Memory B cell (primary cell): Measurements from ENCODE around the gene RELN.
A peak's percentile ranks its signal among the peaks of the same experiment; 100 is the strongest.

Experiments used
- ATAC-seq: fragments of 150-1000 bp; cut with Tn5 transposase; 2 replicates; pipeline ENCODE4 v1.10.0; 2021; ENCODE audit warnings: low read depth, mild to moderate bottlenecking, moderate library complexity
- DNase-seq, 2 donors: peaks; one replicate each; pipeline ENCODE4 v3.0.0; 2022; ENCODE audit warnings: low spot score in 2 of 2
- H3K27ac Mint-ChIP-seq: one replicate; pipeline ENCODE4 v1.8.0; 2022; ENCODE audit warnings: mild to moderate bottlenecking, moderate library complexity, mixed read lengths
- H3K27me3 Mint-ChIP-seq: one replicate; pipeline ENCODE4 v1.8.0; 2022; ENCODE audit warnings: mixed read lengths
- H3K36me3 Mint-ChIP-seq: one replicate; pipeline ENCODE4 v1.8.0; 2022; ENCODE audit warnings: mild to moderate bottlenecking, mixed read lengths
- H3K4me1 Mint-ChIP-seq: one replicate; pipeline ENCODE4 v1.8.0; 2022; ENCODE audit warnings: mixed read lengths
- H3K4me3 Mint-ChIP-seq: one replicate; pipeline ENCODE4 v1.8.0; 2022; ENCODE audit warnings: mild to moderate bottlenecking, moderate library complexity, mixed read lengths
- H3K9me3 Mint-ChIP-seq: one replicate; pipeline ENCODE4 v1.8.0; 2022; ENCODE audit warnings: mixed read lengths

The RELN gene

GRCh38 chr7:103593691-103594090 lies 395.8 kb downstream of the RELN start:
- no peak for DNase-seq
- no peak for ATAC-seq
- H3K27me3 Mint-ChIP-seq, result peaks cover 4% of the 10 kb centered on the region
- H3K4me3 Mint-ChIP-seq, result no peak overlapping the region
- peaks cover 3% of the 10 kb centered on the region for H3K36me3 Mint-ChIP-seq
- H3K4me1 Mint-ChIP-seq, result no peaks in the 10 kb centered on the region
- peaks cover 3% of the 10 kb centered on the region for H3K9me3 Mint-ChIP-seq
- no peak overlapping the region for H3K27ac Mint-ChIP-seq

DNA sequence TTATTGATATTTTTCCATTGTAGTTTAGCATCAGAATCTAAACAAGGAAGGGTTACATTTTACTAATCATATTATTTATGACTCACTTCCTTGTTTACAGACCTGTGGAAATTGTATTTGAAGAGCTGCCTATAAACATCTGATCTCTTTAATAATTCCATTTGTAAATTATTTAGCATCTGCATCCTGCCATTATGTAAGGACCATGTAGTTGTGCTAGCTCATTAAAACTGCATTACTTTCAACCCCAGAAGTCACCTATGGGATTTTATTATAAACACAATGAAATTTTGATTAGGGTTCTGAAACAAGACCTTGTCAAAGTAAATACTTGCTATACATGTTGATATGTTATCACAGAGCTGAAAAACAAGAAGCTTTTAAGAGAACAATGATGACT lies 396.6 kb downstream of the RELN start:
- Mint-ChIP-seq H3K36me3 (peaks cover 3% of the 10 kb centered on the region), H3K9me3 (peaks cover 3% of the 10 kb centered on the region), H3K4me1 (no peaks in the 10 kb centered on the region), H3K4me3 (no peak overlapping the region), H3K27me3 (peaks cover 4% of the 10 kb centered on the region), H3K27ac (no peak overlapping the region)
- ATAC-seq (no peak), DNase-seq (no peak)

- ATAC-seq (no peak), DNase-seq (no peak)
- no peak overlapping the region for H3K4me3 Mint-ChIP-seq
- peaks cover 4% of the 10 kb centered on the region for H3K27me3 Mint-ChIP-seq
- peaks cover 3% of the 10 kb centered on the region for H3K36me3 Mint-ChIP-seq
- H3K27ac Mint-ChIP-seq, result no peak overlapping the region
- H3K4me1 Mint-ChIP-seq, result no peaks in the 10 kb centered on the region
- peaks cover 3% of the 10 kb centered on the region for H3K9me3 Mint-ChIP-seq
These were observed 397.3 kb downstream of the RELN start for GRCh38 chr7:103592187-103592586.

DNA sequence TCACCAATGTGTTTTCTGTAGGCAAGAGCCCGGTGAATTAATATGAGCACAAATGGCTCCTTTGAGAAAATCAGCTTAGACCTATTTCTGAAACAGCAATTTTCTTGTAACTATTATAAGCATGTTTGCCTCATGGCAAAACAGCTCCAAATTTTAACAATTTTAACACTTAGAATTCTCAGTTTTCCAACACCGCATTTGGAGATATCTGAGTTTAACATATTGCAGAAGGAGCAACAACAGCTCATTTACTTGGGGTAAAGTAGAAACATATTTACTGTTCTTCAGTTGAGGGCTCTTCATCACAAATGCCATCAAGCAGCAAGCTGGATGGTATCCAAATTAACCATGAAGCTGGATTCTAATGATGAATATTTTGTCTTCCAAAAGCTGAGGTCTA lies 409.4 kb downstream of the RELN start:
- ATAC-seq (no peak), DNase-seq (no peak)
- Mint-ChIP-seq H3K9me3 (peaks cover 2% of the 10 kb centered on the region), H3K4me1 (no peaks in the 10 kb centered on the region), H3K27me3 (peaks cover 16% of the 10 kb centered on the region), H3K4me3 (no peak overlapping the region), H3K36me3 (no peaks in the 10 kb centered on the region), H3K27ac (no peak overlapping the region)

DNA sequence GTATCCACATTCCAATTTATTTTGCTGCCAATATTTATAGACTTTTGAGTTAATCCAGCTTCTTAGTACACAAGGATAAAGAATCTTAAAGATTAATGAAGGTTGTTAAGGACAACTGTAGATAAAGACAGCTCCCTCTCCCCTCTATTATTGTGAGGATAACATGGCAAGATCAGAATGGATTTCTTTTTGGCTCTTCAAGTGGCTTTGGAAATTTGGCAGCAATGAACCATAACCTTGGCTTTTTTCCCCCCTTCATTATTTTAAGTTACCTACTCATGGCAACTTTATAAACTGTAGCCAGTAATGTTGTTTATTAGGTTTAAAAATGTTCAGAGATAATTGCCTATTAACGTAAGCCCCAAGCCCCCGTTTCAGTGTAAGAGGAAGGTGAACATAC lies 412.4 kb downstream of the RELN start:
- no peaks in the 10 kb centered on the region for H3K9me3 Mint-ChIP-seq
- no peaks in the 10 kb centered on the region for H3K4me1 Mint-ChIP-seq
- DNase-seq (no peak), ATAC-seq (no peak)
- no peak overlapping the region for H3K4me3 Mint-ChIP-seq
- no peak overlapping the region for H3K27ac Mint-ChIP-seq
- H3K36me3 Mint-ChIP-seq, result no peaks in the 10 kb centered on the region
- peaks cover 14% of the 10 kb centered on the region for H3K27me3 Mint-ChIP-seq

DNA sequence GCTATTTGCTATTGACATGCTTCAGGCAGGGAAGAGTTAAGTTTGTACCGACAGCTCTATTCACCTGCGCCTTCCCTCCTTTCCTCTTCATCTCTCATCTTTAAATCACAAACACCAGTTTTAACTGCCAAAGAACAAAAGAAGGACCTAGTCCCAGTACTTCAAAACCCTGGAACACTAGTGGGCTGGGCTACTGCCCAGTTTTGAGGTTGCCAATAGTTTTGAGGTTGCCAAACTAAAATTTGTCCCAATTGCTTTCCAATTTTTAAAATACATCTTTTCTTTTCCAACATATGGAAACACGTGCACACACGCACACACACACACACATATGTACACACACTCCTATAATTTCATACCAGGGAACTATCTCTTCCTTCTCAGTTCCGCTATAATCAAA lies 412.8 kb downstream of the RELN start:
- Mint-ChIP-seq H3K4me1 (no peaks in the 10 kb centered on the region), H3K4me3 (no peak overlapping the region), H3K9me3 (no peaks in the 10 kb centered on the region), H3K27ac (no peak overlapping the region), H3K36me3 (no peaks in the 10 kb centered on the region), H3K27me3 (peaks cover 14% of the 10 kb centered on the region)
- DNase-seq (no peak), ATAC-seq (no peak)

DNA sequence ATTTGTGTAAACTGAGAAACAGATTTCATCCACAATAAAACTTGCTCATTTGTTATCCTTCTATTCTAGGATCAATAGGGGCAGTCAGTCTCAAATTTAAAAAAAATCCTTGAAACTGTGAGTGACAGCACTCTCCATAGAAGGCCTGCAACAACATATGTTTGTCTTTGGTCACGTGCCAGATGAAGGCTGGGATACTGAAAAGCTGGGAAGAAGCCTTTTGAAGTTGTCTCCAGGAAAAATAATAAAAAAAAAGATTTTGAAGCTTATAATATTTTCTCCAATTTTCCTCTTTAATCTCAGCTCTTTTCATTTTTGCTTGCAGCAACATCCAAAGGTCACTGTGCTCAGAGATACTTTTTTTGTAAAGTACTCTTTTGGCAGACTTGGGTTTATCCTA lies 414.9 kb downstream of the RELN start:
- peaks cover 9% of the 10 kb centered on the region for H3K27me3 Mint-ChIP-seq
- H3K36me3 Mint-ChIP-seq, result no peaks in the 10 kb centered on the region
- no peak for DNase-seq
- no peak overlapping the region for H3K27ac Mint-ChIP-seq
- no peaks in the 10 kb centered on the region for H3K4me1 Mint-ChIP-seq
- no peak overlapping the region for H3K4me3 Mint-ChIP-seq
- no peak for ATAC-seq
- H3K9me3 Mint-ChIP-seq, result no peaks in the 10 kb centered on the region

DNA sequence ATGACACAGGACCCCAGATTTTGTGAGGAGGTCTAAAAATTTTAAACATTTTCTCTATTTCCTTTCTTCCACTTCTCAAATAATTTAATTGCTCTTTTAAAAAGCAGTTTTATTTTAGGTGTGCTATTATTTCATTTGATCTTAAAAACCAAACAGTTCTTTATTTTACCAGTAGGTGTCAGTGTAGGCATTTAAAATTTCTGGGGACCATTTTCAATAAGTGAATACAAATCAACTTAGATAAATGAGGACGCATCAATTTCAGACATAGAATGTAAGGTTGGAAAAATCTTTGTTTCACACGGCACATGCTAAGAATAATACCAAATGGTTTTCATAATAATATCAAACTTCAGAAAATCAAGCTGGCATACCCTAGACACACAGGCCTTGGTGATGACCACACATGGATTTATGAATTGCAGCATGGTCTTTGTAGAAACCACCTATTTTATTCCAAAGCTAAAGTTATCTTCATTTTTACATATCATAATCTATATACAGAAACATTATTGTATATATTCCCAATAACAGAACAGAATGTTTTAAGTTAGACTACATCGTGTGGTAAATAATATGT lies 415.9 kb downstream of the RELN start:
- Mint-ChIP-seq H3K27ac (no peak overlapping the region), H3K9me3 (no peaks in the 10 kb centered on the region), H3K27me3 (peaks cover 5% of the 10 kb centered on the region), H3K4me1 (no peaks in the 10 kb centered on the region), H3K36me3 (no peaks in the 10 kb centered on the region), H3K4me3 (no peak overlapping the region)
- no peak for ATAC-seq
- peak in 1 of 2 donors; percentile 12 for DNase-seq

- Mint-ChIP-seq H3K27ac (no peak overlapping the region), H3K27me3 (peaks cover 3% of the 10 kb centered on the region), H3K4me1 (no peaks in the 10 kb centered on the region), H3K36me3 (no peaks in the 10 kb centered on the region), H3K9me3 (no peaks in the 10 kb centered on the region), H3K4me3 (no peak overlapping the region)
- DNase-seq (no peak), ATAC-seq (no peak)
These were observed 417.9 kb downstream of the RELN start for GRCh38 chr7:103571586-103571985.

DNA sequence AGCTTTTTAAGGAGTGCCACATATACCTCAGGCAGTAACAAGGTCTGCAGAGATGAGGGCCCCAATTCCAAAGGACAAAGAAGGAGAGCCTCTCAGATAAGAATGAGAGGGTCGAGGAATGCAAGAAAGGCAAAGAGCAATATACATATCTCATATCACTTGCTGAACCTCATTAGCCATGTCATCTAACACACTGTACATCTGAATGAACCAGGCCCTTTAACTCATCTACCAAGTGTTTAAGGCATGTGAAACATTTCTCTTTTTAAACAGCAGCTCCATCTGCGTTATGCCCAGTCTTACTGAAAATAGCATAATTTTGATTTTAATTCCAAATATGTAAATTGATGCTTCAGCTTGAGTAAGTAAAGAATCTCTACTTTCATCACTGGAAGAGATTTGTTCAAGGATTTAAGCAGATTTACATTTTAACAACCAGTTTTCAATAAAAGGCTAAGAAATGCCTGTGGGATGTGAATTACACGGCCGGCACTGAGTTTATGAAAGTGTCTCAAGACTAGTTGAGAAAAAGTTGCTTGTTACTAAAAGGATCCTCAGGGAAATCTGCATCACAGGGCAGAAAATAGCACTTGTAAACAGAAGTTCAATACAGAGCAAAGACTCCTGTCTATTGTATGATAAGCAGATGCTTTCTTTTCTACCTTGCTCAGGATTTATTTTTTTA lies 419.7 kb downstream of the RELN start:
- Mint-ChIP-seq H3K27me3 (peaks cover 2% of the 10 kb centered on the region), H3K9me3 (no peaks in the 10 kb centered on the region), H3K36me3 (no peaks in the 10 kb centered on the region), H3K4me3 (no peak overlapping the region), H3K4me1 (no peaks in the 10 kb centered on the region), H3K27ac (no peak overlapping the region)
- DNase-seq (no peak), ATAC-seq (no peak)

DNA sequence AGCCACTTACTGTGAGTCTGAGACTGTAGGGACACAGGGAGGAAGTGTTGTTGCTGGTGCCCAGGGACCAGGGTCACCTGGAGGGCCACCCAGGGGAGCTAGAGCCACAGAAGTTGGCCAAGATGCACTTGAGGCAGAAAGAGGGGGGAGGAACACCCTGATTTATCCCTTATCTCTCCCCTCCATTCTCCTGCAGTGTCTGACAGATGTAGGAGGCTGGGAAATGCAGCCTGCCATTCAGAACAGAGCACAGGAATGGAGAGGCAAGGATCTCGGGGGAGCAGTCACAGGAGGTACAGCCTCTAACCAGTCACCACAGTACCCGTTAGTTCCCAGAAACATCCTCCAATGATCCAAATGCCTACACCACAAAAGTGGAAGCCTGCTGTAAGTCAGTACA lies 425.0 kb downstream of the RELN start:
- peaks cover 2% of the 10 kb centered on the region for H3K27me3 Mint-ChIP-seq
- no peak overlapping the region for H3K27ac Mint-ChIP-seq
- no peaks in the 10 kb centered on the region for H3K36me3 Mint-ChIP-seq
- ATAC-seq, result no peak
- no peak overlapping the region for H3K4me3 Mint-ChIP-seq
- H3K4me1 Mint-ChIP-seq, result no peaks in the 10 kb centered on the region
- no peak for DNase-seq
- H3K9me3 Mint-ChIP-seq, result no peaks in the 10 kb centered on the region

GRCh38 chr7:103560136-103560535 lies 429.3 kb downstream of the RELN start:
- no peak overlapping the region for H3K27ac Mint-ChIP-seq
- H3K27me3 Mint-ChIP-seq, result peaks cover 3% of the 10 kb centered on the region
- H3K4me3 Mint-ChIP-seq, result no peak overlapping the region
- no peaks in the 10 kb centered on the region for H3K36me3 Mint-ChIP-seq
- DNase-seq, result no peak
- H3K9me3 Mint-ChIP-seq, result no peaks in the 10 kb centered on the region
- ATAC-seq, result no peak
- H3K4me1 Mint-ChIP-seq, result no peaks in the 10 kb centered on the region

GRCh38 chr7:103551016-103551415 lies 438.4 kb downstream of the RELN start:
- H3K4me3 Mint-ChIP-seq, result no peak overlapping the region
- no peak for DNase-seq
- no peak overlapping the region for H3K27ac Mint-ChIP-seq
- H3K4me1 Mint-ChIP-seq, result no peaks in the 10 kb centered on the region
- ATAC-seq, result no peak
- no peaks in the 10 kb centered on the region for H3K36me3 Mint-ChIP-seq
- peaks cover 3% of the 10 kb centered on the region for H3K27me3 Mint-ChIP-seq
- no peaks in the 10 kb centered on the region for H3K9me3 Mint-ChIP-seq

DNA sequence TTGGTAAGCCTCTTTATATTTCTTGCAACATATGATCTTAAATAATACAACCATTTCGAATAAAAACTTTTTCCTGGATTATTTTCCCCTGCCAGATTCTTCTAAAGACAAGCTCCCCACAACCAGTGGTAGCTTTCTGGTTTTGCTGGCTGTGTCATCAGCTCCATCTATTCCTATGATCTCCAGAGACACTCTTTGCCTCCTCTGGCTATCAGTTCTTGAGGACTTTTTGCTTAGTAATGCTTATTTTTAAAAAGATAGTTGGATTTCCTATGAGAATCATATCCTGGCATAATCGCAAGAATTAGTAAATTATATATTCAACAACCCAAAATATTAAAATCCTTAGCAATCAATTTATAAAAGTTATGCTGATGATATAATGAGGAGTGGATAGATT lies 439.7 kb downstream of the RELN start:
- DNase-seq (no peak), ATAC-seq (no peak)
- Mint-ChIP-seq H3K9me3 (no peaks in the 10 kb centered on the region), H3K27ac (no peak overlapping the region), H3K4me3 (no peak overlapping the region), H3K4me1 (no peaks in the 10 kb centered on the region), H3K27me3 (peaks cover 4% of the 10 kb centered on the region), H3K36me3 (no peaks in the 10 kb centered on the region)
